ENCODE measurements around the gene IMMP2L.
"Not testable (repeated sequence)": the region's sequence is repeated elsewhere in the genome, so short reads cannot be mapped to it uniquely, and the experiment has no call there.

Gene IMMP2L

GRCh38 chr7:111075498-111075897, 486.8 kb downstream of the IMMP2L start:
- no peak for DNase-seq (ENCODE audit: low read depth)

- no peak for DNase-seq (ENCODE audit: low read depth)
These were observed 487.5 kb downstream of the IMMP2L start for GRCh38 chr7:111074748-111075146.

GRCh38 chr7:111074071-111074747, 488.1 kb downstream of the IMMP2L start:
- DNase-seq (ENCODE audit: low read depth) = no peak

- not testable (repeated sequence) for DNase-seq (ENCODE audit: low read depth)
These were observed 489.6 kb downstream of the IMMP2L start for GRCh38 chr7:111072658-111073057.

GRCh38 chr7:111071556-111071955, 490.7 kb downstream of the IMMP2L start:
- DNase-seq (ENCODE audit: low read depth) = no peak

- no peak for DNase-seq (ENCODE audit: low read depth)
These were observed 493.7 kb downstream of the IMMP2L start for GRCh38 chr7:111068618-111069017.

- DNase-seq (ENCODE audit: low read depth) = no peak
These were observed 494.6 kb downstream of the IMMP2L start for GRCh38 chr7:111067682-111068081.

- no peak for DNase-seq (ENCODE audit: low read depth)
These were observed 495.0 kb downstream of the IMMP2L start for GRCh38 chr7:111067251-111067650.

- DNase-seq (ENCODE audit: low read depth) = no peak
These were observed 499.1 kb downstream of the IMMP2L start for GRCh38 chr7:111063166-111063565.

GRCh38 chr7:111059833-111060232, 502.5 kb downstream of the IMMP2L start:
- DNase-seq (ENCODE audit: low read depth) = no peak

- no peak for DNase-seq (ENCODE audit: low read depth)
These were observed 505.2 kb downstream of the IMMP2L start for GRCh38 chr7:111057066-111057465.

GRCh38 chr7:111056371-111056770, 505.9 kb downstream of the IMMP2L start:
- DNase-seq (ENCODE audit: low read depth) = no peak

- no peak for DNase-seq (ENCODE audit: low read depth)
These were observed 509.3 kb downstream of the IMMP2L start for GRCh38 chr7:111053035-111053434.

GRCh38 chr7:111051832-111052231, 510.5 kb downstream of the IMMP2L start:
- no peak for DNase-seq (ENCODE audit: low read depth)

GRCh38 chr7:111050875-111051416, 511.3 kb downstream of the IMMP2L start:
- DNase-seq (ENCODE audit: low read depth) = no peak

GRCh38 chr7:111049971-111050680, 512.2 kb downstream of the IMMP2L start:
- no peak for DNase-seq (ENCODE audit: low read depth)

GRCh38 chr7:111047595-111047994, 514.7 kb downstream of the IMMP2L start:
- DNase-seq (ENCODE audit: low read depth) = no peak

GRCh38 chr7:111045449-111045848, 516.8 kb downstream of the IMMP2L start:
- no peak for DNase-seq (ENCODE audit: low read depth)

GRCh38 chr7:111043561-111043960, 518.7 kb downstream of the IMMP2L start:
- DNase-seq (ENCODE audit: low read depth) = no peak

GRCh38 chr7:111042842-111043241, 519.5 kb downstream of the IMMP2L start:
- no peak for DNase-seq (ENCODE audit: low read depth)

- no peak for DNase-seq (ENCODE audit: low read depth)
These were observed 520.7 kb downstream of the IMMP2L start for GRCh38 chr7:111041577-111041976.

- DNase-seq (ENCODE audit: low read depth) = no peak
These were observed 524.1 kb downstream of the IMMP2L start for GRCh38 chr7:111038185-111038584.

- DNase-seq (ENCODE audit: low read depth) = no peak
These were observed 530.4 kb downstream of the IMMP2L start for GRCh38 chr7:111031916-111032315.
